Mesendoderm (in vitro differentiated cells): ENCODE results near the gene FOXJ3.

Experiments used
- DNase-seq: peaks from one replicate; pipeline ENCODE4 v3.0.0; 2013
- H2AK5ac ChIP-seq: 2 replicates; pipeline ENCODE4 v1.6.1; 2013; ENCODE audit warnings: low read length, inconsistent platforms
- H2BK120ac ChIP-seq: 2 replicates; pipeline ENCODE4 v1.6.1; 2013; ENCODE audit warnings: low read depth, mild to moderate bottlenecking, low read length, moderate library complexity, mixed read lengths
- H2BK15ac ChIP-seq: replicated peaks from 2 replicates; pipeline ENCODE4 v1.6.1; 2013; ENCODE audit warnings: low read depth, mild to moderate bottlenecking, moderate library complexity
- H2BK5ac ChIP-seq: 2 replicates; pipeline ENCODE4 v1.6.1; 2013; ENCODE audit warnings: low read length, inconsistent platforms
- H3K18ac ChIP-seq: 2 replicates; pipeline ENCODE4 v1.6.1; 2013; ENCODE audit warnings: mild to moderate bottlenecking, low read length, mixed read lengths
- H3K23ac ChIP-seq: one replicate; pipeline ENCODE4 v1.6.1; 2013; ENCODE audit warnings: low read length
- H3K27ac ChIP-seq: 2 replicates; pipeline ENCODE4 v1.5.1; 2013; ENCODE audit warnings: low read depth, mild to moderate bottlenecking, inconsistent platforms, low read length, moderate library complexity
- H3K27me3 ChIP-seq: 2 replicates; pipeline ENCODE4 v1.6.1; 2013; ENCODE audit warnings: low read length, control low read depth, mild to moderate bottlenecking, inconsistent platforms; ENCODE audit not compliant: insufficient read depth, poor library complexity
- H3K36me3 ChIP-seq: 2 replicates; pipeline ENCODE4 v1.6.1; 2013; ENCODE audit warnings: low read length, inconsistent platforms; ENCODE audit not compliant: control insufficient read depth, insufficient read depth
- H3K4ac ChIP-seq: one replicate; pipeline ENCODE4 v1.6.1; 2013; ENCODE audit warnings: low read depth, mild to moderate bottlenecking, low read length, moderate library complexity
- H3K4me1 ChIP-seq: 2 replicates; pipeline ENCODE4 v1.6.1; 2013; ENCODE audit warnings: low read depth, low read length, inconsistent platforms; ENCODE audit not compliant: control insufficient read depth
- H3K4me2 ChIP-seq: 2 replicates; pipeline ENCODE4 v1.6.1; 2013; ENCODE audit warnings: low read length
- H3K4me3 ChIP-seq: 2 replicates; pipeline ENCODE4 v1.5.1; 2013; ENCODE audit warnings: mild to moderate bottlenecking, low read length
- H3K56ac ChIP-seq: one replicate; pipeline ENCODE4 v1.6.1; 2013; ENCODE audit warnings: low read length
- H3K79me1 ChIP-seq: 2 replicates; pipeline ENCODE4 v1.6.1; 2013; ENCODE audit warnings: low read length, inconsistent platforms
- H3K79me2 ChIP-seq: 2 replicates; pipeline ENCODE4 v1.6.1; 2013; ENCODE audit warnings: mild to moderate bottlenecking, low read length; ENCODE audit not compliant: control insufficient read depth, insufficient read depth
- H3K9ac ChIP-seq: 2 replicates; pipeline ENCODE4 v1.6.1; 2013; ENCODE audit warnings: low read length, inconsistent platforms
- H4K5ac ChIP-seq: one replicate; pipeline ENCODE4 v1.6.1; 2013; ENCODE audit warnings: low read length
- H4K8ac ChIP-seq: one replicate; pipeline ENCODE4 v1.6.1; 2013; ENCODE audit warnings: low read depth, mild to moderate bottlenecking, control low read depth, low read length, moderate library complexity
- WGBS: extraction: QIAGEN DNeasy Blood & Tissue Kit; methylation state at CpG from one replicate; pipeline ENCODE4 v1.1.7; 2013; ENCODE audit warnings: low lambda C conversion rate, missing lambda C conversion rate; ENCODE audit not compliant: insufficient coverage; ENCODE audit errors: extremely low coverage; 5-methylcytosine and 5-hydroxymethylcytosine counted together

The FOXJ3 gene

DNA sequence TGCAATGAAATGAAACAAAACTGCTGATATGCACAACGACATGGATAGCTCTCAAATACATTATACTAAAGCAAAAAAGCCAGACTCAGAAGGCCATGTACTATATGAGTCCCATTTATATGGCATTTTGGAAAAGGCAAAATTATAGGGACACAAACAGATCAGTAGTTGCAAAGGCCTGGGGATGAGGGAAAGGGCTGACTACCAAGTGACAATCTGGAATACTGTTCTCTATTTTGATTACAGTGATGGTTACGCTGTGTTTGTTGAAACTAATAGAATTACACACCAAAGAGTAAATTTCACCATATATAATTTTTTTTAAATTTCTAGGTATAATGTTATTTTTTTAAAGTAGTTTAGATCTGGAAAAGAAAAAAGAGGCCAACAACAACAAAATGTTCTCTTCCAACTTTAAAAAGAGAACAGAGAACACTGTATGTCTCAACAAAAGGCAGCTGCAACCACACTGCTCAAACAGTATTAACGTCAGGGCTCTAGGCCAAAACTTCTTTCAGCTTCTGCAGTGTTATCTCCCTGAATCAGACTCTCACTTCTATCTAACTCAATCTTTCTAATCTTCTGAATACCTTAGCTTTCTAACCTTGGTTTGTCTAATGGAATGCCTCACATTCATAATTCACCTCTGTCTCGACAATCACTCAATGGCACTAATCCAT is 75.8 kb downstream of the FOXJ3 start:
- Histone ChIP-seq H3K23ac (no peak overlapping the region), H3K27ac (no peak overlapping the region), H3K4ac (no peak overlapping the region), H2AK5ac (no peak overlapping the region), H2BK5ac (no peak overlapping the region), H3K79me2 (peaks cover 20% of the 10 kb centered on the region), H3K79me1 (peaks cover 7% of the 10 kb centered on the region), H3K27me3 (no peaks in the 10 kb centered on the region), H4K8ac (no peak overlapping the region), H3K4me1 (peaks cover 4% of the 10 kb centered on the region), H3K4me3 (no peak overlapping the region), H3K36me3 (no peaks in the 10 kb centered on the region), H2BK15ac (no peak overlapping the region), H2BK120ac (no peak overlapping the region), H3K4me2 (no peak overlapping the region), H3K56ac (no peak overlapping the region), H3K9ac (no peak overlapping the region), H4K5ac (no peak overlapping the region), H3K18ac (peak overlapping the region; percentile 51)
- WGBS, result no CpG with 5 or more reads among the region's 4 CpGs
- DNase-seq, result peak; percentile 71

DNA sequence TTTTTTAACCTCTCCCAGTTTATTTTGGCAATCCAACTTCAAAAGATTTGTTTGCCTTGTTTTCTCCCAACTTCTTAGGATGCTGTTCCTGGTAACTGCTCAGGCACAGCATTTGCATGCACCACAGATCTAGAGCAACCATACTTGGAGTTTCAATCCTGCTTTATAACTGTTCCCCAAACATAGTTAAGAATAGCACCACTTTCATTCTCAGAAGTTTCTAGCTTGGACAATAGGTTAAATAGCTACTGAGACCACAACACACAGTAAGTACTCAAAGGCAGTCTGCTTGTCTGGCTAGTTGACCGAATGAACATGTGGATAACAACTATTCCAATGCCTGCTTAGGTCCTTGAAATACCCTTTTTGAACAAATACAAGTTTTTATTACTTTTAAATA is 76.8 kb downstream of the FOXJ3 start:
- no peak for DNase-seq
- Histone ChIP-seq H3K79me1 (peaks cover 7% of the 10 kb centered on the region), H4K5ac (peak overlapping the region; percentile 49), H3K18ac (no peak overlapping the region), H3K9ac (no peak overlapping the region), H2AK5ac (no peak overlapping the region), H3K4me2 (no peak overlapping the region), H3K4ac (no peak overlapping the region), H2BK5ac (no peak overlapping the region), H3K23ac (no peak overlapping the region), H3K56ac (no peak overlapping the region), H3K4me1 (peaks cover 4% of the 10 kb centered on the region), H3K27ac (no peak overlapping the region), H3K27me3 (no peaks in the 10 kb centered on the region), H3K36me3 (no peaks in the 10 kb centered on the region), H2BK15ac (no peak overlapping the region), H3K79me2 (peaks cover 20% of the 10 kb centered on the region), H4K8ac (no peak overlapping the region), H3K4me3 (no peak overlapping the region), H2BK120ac (no peak overlapping the region)
- WGBS, result no CpG with 5 or more reads among the region's 1 CpG

DNA sequence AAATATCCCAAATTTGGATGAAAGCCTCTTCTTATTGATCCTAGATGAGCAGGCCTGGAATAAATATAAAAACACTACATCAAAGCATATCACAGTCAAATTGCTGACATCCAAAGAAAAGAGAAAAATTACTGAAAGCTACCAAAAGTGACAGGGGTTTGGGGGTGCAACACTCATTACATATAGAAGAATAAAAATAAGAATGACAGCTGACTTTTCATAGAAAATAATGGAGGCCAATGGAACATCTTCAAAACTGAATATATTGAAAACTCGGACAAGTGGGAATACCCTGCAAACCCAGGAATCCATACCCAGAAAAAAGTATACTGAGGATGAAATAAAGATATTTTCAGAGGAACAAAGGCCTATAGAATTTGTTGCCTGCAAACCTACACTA is 84.0 kb downstream of the FOXJ3 start:
- H3K4ac ChIP-seq, result no peak overlapping the region
- no peaks in the 10 kb centered on the region for H3K4me1 ChIP-seq
- no peak for DNase-seq
- no peak overlapping the region for H2AK5ac ChIP-seq
- H4K8ac ChIP-seq, result no peak overlapping the region
- H2BK120ac ChIP-seq, result no peak overlapping the region
- no peak overlapping the region for H3K56ac ChIP-seq
- H3K27ac ChIP-seq, result no peak overlapping the region
- no peaks in the 10 kb centered on the region for H3K27me3 ChIP-seq
- no peak overlapping the region for H3K9ac ChIP-seq
- H4K5ac ChIP-seq, result no peak overlapping the region
- no CpG with 5 or more reads among the region's 1 CpG for WGBS
- H3K18ac ChIP-seq, result no peak overlapping the region
- H2BK15ac ChIP-seq, result no peak overlapping the region
- peaks cover 12% of the 10 kb centered on the region for H3K79me2 ChIP-seq
- no peaks in the 10 kb centered on the region for H3K36me3 ChIP-seq
- no peak overlapping the region for H3K4me3 ChIP-seq
- no peaks in the 10 kb centered on the region for H3K79me1 ChIP-seq
- H2BK5ac ChIP-seq, result no peak overlapping the region
- no peak overlapping the region for H3K23ac ChIP-seq
- no peak overlapping the region for H3K4me2 ChIP-seq

DNA sequence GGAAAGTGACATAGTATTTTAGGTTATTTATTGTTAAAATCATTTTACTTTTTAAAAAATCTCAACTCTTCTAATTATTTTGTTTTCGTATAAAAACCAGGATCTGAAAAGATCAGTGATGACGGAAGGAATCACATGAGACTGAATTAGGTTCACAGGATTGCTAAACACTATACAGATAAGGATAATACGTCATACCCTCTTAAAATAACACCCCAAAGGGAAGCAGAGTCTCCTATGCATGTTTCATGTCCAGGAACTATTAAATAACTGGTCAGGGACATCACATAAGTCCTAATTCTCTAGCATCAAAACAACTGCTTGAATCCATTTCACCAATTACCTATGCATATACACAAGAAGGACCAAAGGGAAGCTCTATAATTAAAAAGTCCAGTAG is 84.9 kb downstream of the FOXJ3 start:
- no peak overlapping the region for H3K4ac ChIP-seq
- H4K8ac ChIP-seq, result no peak overlapping the region
- no peaks in the 10 kb centered on the region for H3K36me3 ChIP-seq
- H3K56ac ChIP-seq, result no peak overlapping the region
- no peaks in the 10 kb centered on the region for H3K4me1 ChIP-seq
- no peak overlapping the region for H3K9ac ChIP-seq
- no peak overlapping the region for H2BK15ac ChIP-seq
- H2BK120ac ChIP-seq, result no peak overlapping the region
- H3K18ac ChIP-seq, result no peak overlapping the region
- no peak overlapping the region for H2AK5ac ChIP-seq
- WGBS, result no CpG with 5 or more reads among the region's 3 CpGs
- DNase-seq, result no peak
- H3K4me2 ChIP-seq, result no peak overlapping the region
- H3K4me3 ChIP-seq, result no peak overlapping the region
- H3K27me3 ChIP-seq, result no peaks in the 10 kb centered on the region
- no peak overlapping the region for H3K23ac ChIP-seq
- no peaks in the 10 kb centered on the region for H3K79me1 ChIP-seq
- no peak overlapping the region for H3K27ac ChIP-seq
- no peak overlapping the region for H4K5ac ChIP-seq
- H3K79me2 ChIP-seq, result peaks cover 15% of the 10 kb centered on the region
- no peak overlapping the region for H2BK5ac ChIP-seq

DNA sequence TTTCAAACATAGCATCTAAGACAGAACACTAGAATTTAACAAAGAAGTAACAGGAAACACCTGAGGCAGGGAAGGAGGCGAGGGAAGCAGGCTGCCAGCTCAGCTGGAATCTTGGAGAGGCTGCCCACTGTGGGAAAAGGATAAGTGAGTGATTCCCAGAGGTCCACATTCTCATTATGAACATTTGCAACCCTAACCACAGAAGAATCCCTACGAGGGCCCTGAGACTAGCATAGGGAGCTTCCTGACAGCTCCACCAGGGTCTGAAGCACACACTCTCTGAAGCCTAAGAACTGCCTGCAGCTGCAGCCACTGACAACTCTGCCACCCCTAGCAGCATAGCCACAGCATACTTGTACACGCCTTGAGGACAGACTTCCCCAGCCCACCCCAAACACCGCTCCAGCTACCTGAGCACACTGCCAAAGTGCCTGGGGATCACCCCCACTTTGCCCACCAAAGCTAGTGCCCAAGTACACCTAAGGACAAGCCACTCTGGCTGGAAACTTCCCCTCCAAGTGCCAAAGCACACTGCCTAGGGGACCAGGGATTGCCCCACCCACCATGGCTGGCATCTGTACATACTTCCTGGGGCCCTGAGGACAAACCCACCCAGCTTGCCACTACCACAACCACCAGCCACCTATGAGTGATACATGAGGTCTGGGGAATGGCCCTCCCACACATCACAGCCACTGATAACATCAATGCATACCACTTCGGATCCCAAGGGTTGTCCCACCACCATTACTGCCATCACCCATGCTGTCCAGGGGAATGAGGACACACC is 93.9 kb downstream of the FOXJ3 start:
- Histone ChIP-seq H3K27ac (no peak overlapping the region), H3K4me3 (no peak overlapping the region), H3K9ac (no peak overlapping the region), H3K4me2 (no peak overlapping the region), H4K5ac (no peak overlapping the region), H2AK5ac (no peak overlapping the region), H2BK5ac (no peak overlapping the region), H2BK120ac (no peak overlapping the region), H3K18ac (no peak overlapping the region), H3K36me3 (no peaks in the 10 kb centered on the region), H3K4ac (no peak overlapping the region), H4K8ac (no peak overlapping the region), H3K27me3 (no peaks in the 10 kb centered on the region), H3K56ac (no peak overlapping the region), H3K79me2 (peaks cover 25% of the 10 kb centered on the region), H3K79me1 (peaks cover 10% of the 10 kb centered on the region), H2BK15ac (no peak overlapping the region), H3K4me1 (no peaks in the 10 kb centered on the region), H3K23ac (no peak overlapping the region)
- WGBS, result no CpG with 5 or more reads among the region's 5 CpGs
- no peak for DNase-seq
